K562 (cell line): ENCODE results near the gene PTPRM. TPM values are rescaled to one million over a fixed set of nuclear protein-coding genes. Genes with fewer than 3 reads are reported as not detected.

Source experiments
- ATAC-seq: fragments of 200-7000 bp; cut with Tn5 transposase; 3 replicates; pipeline ENCODE4 v1.9.1; 2020; ENCODE audit warnings: moderate library complexity
- BruUV-seq: library from RNA; stranded (reverse); fragments of 400-500 nt; replicated peaks from 2 replicates; lab custom pipeline; 2021; lab: Mats Ljungman, UMichigan
- CTCF ChIA-PET: fragments of 300-600 bp; formaldehyde crosslinking; extraction: SDS; loops from one replicate; lab custom pipeline; 2021; ENCODE audit warnings: low intra/inter-chr PET ratio; lab: Yijun Ruan, JAX
- POLR2A ChIA-PET: fragments of 300-600, 350-650 bp; sonication (Branson Sonifier 250); formaldehyde crosslinking; extraction: SDS; loops from one replicate; lab custom pipeline; 2021; ENCODE audit warnings: antibody characterized with exemption, inconsistent platforms; lab: Yijun Ruan, JAX
- DNase-seq, 4 experiments: peaks; one replicate each; pipeline versions ENCODE4 v3.0.0 to v3.0.0-alpha.2; 2011 to 2018; ENCODE audit warnings: low spot score in 3 of 4, mixed read lengths in 3 of 4; ENCODE audit errors: extremely low read depth in 1 of 4
- FAIRE-seq: peaks from 2 replicates; lab custom pipeline; 2011; peaks lifted over from hg19 to GRCh38; lab: Jason Lieb, UNC
- H2AFZ ChIP-seq: 2 replicates; pipeline ENCODE4 v1.6.0; 2011; ENCODE audit warnings: low read depth, low read length, control low read depth, inconsistent platforms
- H3K27ac ChIP-seq: fragments of 200-600 bp; 3 replicates; pipeline ENCODE4 v1.8.0; 2011; ENCODE audit warnings: low read depth, mild to moderate bottlenecking, control low read depth, inconsistent platforms, low read length, moderate library complexity, mixed read lengths; ENCODE audit errors: extremely low read depth
- H3K27me3 ChIP-seq, 2 experiments: fragments of 300-600 bp in 1 of 2; 2 replicates in 1 of 2; 3 replicates in 1 of 2; pipeline versions ENCODE4 v1.6.0 to v1.8.0; 2011; ENCODE audit warnings: inconsistent platforms in 2 of 2, low read length in 2 of 2, mild to moderate bottlenecking in 1 of 2, mixed read lengths in 1 of 2, moderate library complexity in 1 of 2; ENCODE audit not compliant: control insufficient read depth in 2 of 2, insufficient read depth in 2 of 2
- H3K36me3 ChIP-seq: fragments of 300-600 bp; 3 replicates; pipeline ENCODE4 v1.8.0; 2011; ENCODE audit warnings: mild to moderate bottlenecking, low read length, inconsistent platforms; ENCODE audit not compliant: control insufficient read depth, insufficient read depth
- H3K4me1 ChIP-seq, 2 experiments: fragments of 200-600 bp in 1 of 2; replicated peaks in 1 of 2; 2 replicates in 1 of 2; 3 replicates in 1 of 2; pipeline versions ENCODE4 v1.5.1 to v1.8.0; 2011; ENCODE audit warnings: inconsistent platforms in 2 of 2, low read length in 2 of 2, mild to moderate bottlenecking in 1 of 2, mixed read lengths in 1 of 2, moderate library complexity in 1 of 2; ENCODE audit not compliant: control insufficient read depth in 2 of 2, insufficient read depth in 2 of 2
- H3K4me2 ChIP-seq: 2 replicates; pipeline ENCODE4 v1.6.1; 2011; ENCODE audit warnings: low read length, control low read depth, inconsistent platforms, mixed read lengths; ENCODE audit not compliant: insufficient read depth
- H3K4me3 ChIP-seq: fragments of 200-600 bp; sonication (generic), shearing (Covaris generic); 2 replicates; pipeline ENCODE4 v1.5.1; 2016; ENCODE audit warnings: control low read depth, inconsistent platforms
- H3K79me2 ChIP-seq: fragments of 200-600 bp; 3 replicates; pipeline ENCODE4 v1.8.0; 2011; ENCODE audit warnings: low read length, inconsistent platforms; ENCODE audit not compliant: control insufficient read depth, insufficient read depth
- H3K9ac ChIP-seq, 2 experiments: 2 replicates each; pipeline versions ENCODE4 v1.6.0 to v1.6.1; 2011; ENCODE audit warnings: low read depth in 2 of 2, low read length in 2 of 2, control low read depth in 1 of 2, inconsistent platforms in 1 of 2, mild to moderate bottlenecking in 1 of 2, mixed read lengths in 1 of 2; ENCODE audit not compliant: insufficient read depth in 1 of 2
- H3K9me1 ChIP-seq: one replicate; pipeline ENCODE4 v1.6.0; 2011; ENCODE audit warnings: inconsistent platforms, mild to moderate bottlenecking, low read length, moderate library complexity; ENCODE audit not compliant: control insufficient read depth, insufficient read depth
- H3K9me3 ChIP-seq: replicated peaks from 2 replicates; pipeline ENCODE4 v1.5.1; 2011; ENCODE audit warnings: low read depth, low read length, inconsistent platforms; ENCODE audit not compliant: control insufficient read depth, insufficient read depth
- H4K20me1 ChIP-seq: replicated peaks from 2 replicates; pipeline ENCODE4 v1.6.1; 2011; ENCODE audit warnings: low read length, inconsistent platforms, mixed read lengths; ENCODE audit not compliant: control insufficient read depth, insufficient read depth
- ATF1 ChIP-seq, 2 experiments: fragments of 450-650 bp in 1 of 2; IDR thresholded peaks; 2 replicates each; pipeline ENCODE4 v1.6.1; 2016; ENCODE audit warnings: missing compliant biosample characterization in 1 of 2, missing genetic modification characterization in 1 of 2
- EHMT2 ChIP-seq: fragments of 450-650 bp; IDR thresholded peaks from 2 replicates; pipeline ENCODE4 v1.6.1; 2018; ENCODE audit warnings: antibody characterized with exemption
- NFIC ChIP-seq: fragments of 450-650 bp; IDR thresholded peaks from 2 replicates; pipeline ENCODE4 v1.6.1; 2017; ENCODE audit warnings: mild to moderate bottlenecking, inconsistent platforms
- ZNF507 ChIP-seq: conservative IDR thresholded peaks from 2 replicates; pipeline ENCODE4 v1.6.1; 2017; ENCODE audit warnings: missing genetic modification characterization, missing compliant biosample characterization
- WGBS: fragments of 100-300 bp; shearing (Covaris generic); methylation state at CpG from one replicate; pipeline ENCODE4 v1.1.6; 2016; ENCODE audit warnings: low coverage, mixed read lengths; ENCODE audit not compliant: insufficient coverage; ENCODE audit errors: missing lambda C conversion rate; 5-methylcytosine and 5-hydroxymethylcytosine counted together
- in situ Hi-C: fragments of 300-500 bp; cut with MboI; formaldehyde crosslinking; loops from 4 replicates; pipeline ENCODE4 v1.15.0; 2018; ENCODE audit warnings: inconsistent platforms, mixed read lengths
- intact Hi-C: fragments of 100-400 bp; cut with micrococcal nuclease; formaldehyde crosslinking; loops from 2 replicates; pipeline ENCODE4 v1.14.2; 2022
- polyA plus RNA-seq, 8 experiments: library from polyadenylated mRNA; depleted of rRNA in 4 of 8; stranded (reverse) in 5 of 8; unstranded in 3 of 8; fragments of >200 nt; fragmentation: Nextera tagmentation in 2 of 8; fragmentation: Illumina TruSeq in 1 of 8; extraction: Ambion mirVana in 2 of 8; extraction: Trizol in 1 of 8; gene quantifications; 2 replicates each; pipeline versions ENCODE4 v1.2.1 to v1.2.3, GENCODE V29; 2011 to 2014; ENCODE audit warnings: inconsistent platforms in 1 of 8, missing spikeins in 1 of 8
- total RNA-seq, 7 experiments: library from RNA; depleted of rRNA in 6 of 7; stranded (reverse); fragments of >200 nt in 6 of 7; fragmentation: Illumina TruSeq in 2 of 7; extraction: Trizol in 2 of 7; gene quantifications; 2 replicates each; pipeline versions ENCODE4 v1.2.1 to v1.2.3, GENCODE V29; 2011 to 2021; ENCODE audit warnings: low replicate concordance in 1 of 7
- TF ChIP-seq, protein P1 (sequence below): fragments of 250-450 bp; sonication (Bioruptor Pico); IDR thresholded peaks from 2 replicates; pipeline ENCODE4 v1.4.0; 2020
- TF ChIP-seq, protein P2 (sequence below): sonication (generic); formaldehyde crosslinking; IDR thresholded peaks from 2 replicates; pipeline ENCODE4 v1.8.0; 2022; ENCODE audit warnings: mild to moderate bottlenecking, missing genetic modification reagents

The PTPRM gene
- total and polyA plus RNA-seq, 9 of the 15 experiments (the other 6 are each of a cell fraction or from before 2014, with no cell fraction given) = 0.03 to 0.16 (median 0.08) TPM; not detected in 3

DNA sequence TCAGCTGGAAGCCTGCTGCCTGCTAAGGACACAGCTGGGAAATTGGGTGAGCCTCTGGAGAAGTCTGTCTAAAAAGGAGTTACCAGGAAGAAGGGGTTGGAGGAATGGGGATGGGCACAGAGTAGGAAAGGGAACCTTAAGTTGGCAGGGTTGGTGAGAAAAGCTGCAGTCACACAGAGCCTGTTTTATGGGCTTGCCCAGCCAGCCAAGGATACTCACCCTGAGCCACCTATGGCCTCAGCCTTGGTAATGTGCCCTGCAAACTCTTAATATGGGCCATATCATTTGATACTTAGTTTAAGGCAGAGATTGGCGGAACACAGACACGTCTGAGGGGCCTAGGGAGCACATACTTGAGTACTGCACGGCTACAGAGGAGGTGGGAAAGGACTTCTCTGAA lies 623.9 kb downstream of the PTPRM start (continued):
- TF ChIP-seq, protein P1, sequence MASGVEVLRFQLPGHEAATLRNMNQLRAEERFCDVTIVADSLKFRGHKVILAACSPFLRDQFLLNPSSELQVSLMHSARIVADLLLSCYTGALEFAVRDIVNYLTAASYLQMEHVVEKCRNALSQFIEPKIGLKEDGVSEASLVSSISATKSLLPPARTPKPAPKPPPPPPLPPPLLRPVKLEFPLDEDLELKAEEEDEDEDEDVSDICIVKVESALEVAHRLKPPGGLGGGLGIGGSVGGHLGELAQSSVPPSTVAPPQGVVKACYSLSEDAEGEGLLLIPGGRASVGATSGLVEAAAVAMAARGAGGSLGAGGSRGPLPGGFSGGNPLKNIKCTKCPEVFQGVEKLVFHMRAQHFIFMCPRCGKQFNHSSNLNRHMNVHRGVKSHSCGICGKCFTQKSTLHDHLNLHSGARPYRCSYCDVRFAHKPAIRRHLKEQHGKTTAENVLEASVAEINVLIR = no peak
- TF ChIP-seq EHMT2 (no peak), ATF1 (CRISPR knock-in tag; IDR thresholded peaks at IDR 0.05) (no peak), ATF1 (tag; IDR thresholded peaks at IDR 0.05) (no peak)

DNA sequence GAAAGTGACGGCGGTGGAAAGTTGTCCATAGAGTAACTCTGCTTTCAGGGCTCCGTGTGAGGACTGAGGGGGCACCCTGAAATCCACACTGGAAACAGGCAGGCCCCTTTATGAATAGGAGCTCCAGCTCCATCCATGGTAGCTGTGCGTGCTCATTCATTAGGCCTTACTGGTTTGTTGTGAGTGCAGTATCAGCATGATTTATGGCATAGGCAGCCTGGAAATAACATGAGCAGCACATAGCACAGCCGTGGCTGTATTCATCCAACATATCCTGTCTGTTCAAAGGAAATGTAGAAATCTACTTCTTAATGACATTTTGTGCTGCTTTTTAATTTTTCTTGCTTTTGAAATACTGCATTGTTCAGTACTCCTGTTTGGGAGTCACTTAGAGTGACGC lies 627.3 kb downstream of the PTPRM start:
- no peaks in the 10 kb centered on the region for H3K9me3 ChIP-seq
- intact Hi-C loops (no loop called here), in situ Hi-C loops (no loop called here)
- no peak overlapping the region for H3K9ac ChIP-seq
- H3K27ac ChIP-seq = no peak overlapping the region
- H3K9me1 ChIP-seq = no peaks in the 10 kb centered on the region
- TF ChIP-seq NFIC = no peak
- TF ChIP-seq, protein P2, sequence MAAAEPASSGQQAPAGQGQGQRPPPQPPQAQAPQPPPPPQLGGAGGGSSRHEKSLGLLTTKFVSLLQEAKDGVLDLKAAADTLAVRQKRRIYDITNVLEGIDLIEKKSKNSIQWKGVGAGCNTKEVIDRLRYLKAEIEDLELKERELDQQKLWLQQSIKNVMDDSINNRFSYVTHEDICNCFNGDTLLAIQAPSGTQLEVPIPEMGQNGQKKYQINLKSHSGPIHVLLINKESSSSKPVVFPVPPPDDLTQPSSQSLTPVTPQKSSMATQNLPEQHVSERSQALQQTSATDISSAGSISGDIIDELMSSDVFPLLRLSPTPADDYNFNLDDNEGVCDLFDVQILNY (CRISPR knock-in tag) = no peak
- TF ChIP-seq ZNF507 = no peak
- 0% methylated on average over 6 of the region's 6 CpGs for WGBS
- no peaks in the 10 kb centered on the region for H3K4me1 ChIP-seq
- H3K4me3 ChIP-seq = no peak overlapping the region
- CTCF ChIA-PET = no interaction called here
- ATAC-seq (no peak), FAIRE-seq (no peak), DNase-seq (no peak)
- no peak overlapping the region for H3K4me2 ChIP-seq
- POLR2A ChIA-PET = no interaction called here
- H2AFZ ChIP-seq = no peak overlapping the region
- H3K36me3 ChIP-seq = no peaks in the 10 kb centered on the region
- no peaks in the 10 kb centered on the region for H3K79me2 ChIP-seq
- peaks cover 0 to 4% of the 10 kb centered on the region in 2 experiments; a peak in 4 of 5 replicates for H3K27me3 ChIP-seq
- no peaks in the 10 kb centered on the region for H4K20me1 ChIP-seq
- BruUV-seq = no TSS peak
